ENCODE measurements around the gene MYBPC2.

MYBPC2 gene

DNA sequence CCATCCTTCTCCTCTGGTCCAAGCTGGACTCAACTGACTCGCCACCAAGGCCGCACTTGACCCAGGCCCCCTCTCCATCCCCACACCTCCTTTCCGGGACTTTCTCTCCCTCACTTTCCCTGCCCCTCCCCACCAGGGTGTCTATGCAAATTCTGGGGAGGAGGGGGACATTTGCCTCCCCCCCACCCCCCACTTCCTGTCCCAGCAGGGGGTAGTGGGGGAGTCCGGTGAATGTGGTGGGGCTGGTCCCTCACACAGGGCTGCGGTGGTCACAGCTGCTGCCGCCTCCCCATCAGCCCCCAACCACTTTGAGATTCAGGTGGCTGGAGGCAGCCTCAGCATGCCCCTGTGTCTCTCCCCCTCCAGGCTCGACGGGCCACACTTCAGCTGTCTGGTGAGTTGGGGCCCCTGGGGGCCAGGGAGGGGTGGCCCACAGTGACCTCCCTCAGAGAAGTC lies 13.1 kb upstream of the MYBPC2 start:
- H3K27ac ChIP-seq = no peak overlapping the region
- TF ChIP-seq ZFX (IDR thresholded peaks at IDR 0.05; ENCODE audit: borderline replicate concordance) = no peak
- TF ChIP-seq, protein P1, sequence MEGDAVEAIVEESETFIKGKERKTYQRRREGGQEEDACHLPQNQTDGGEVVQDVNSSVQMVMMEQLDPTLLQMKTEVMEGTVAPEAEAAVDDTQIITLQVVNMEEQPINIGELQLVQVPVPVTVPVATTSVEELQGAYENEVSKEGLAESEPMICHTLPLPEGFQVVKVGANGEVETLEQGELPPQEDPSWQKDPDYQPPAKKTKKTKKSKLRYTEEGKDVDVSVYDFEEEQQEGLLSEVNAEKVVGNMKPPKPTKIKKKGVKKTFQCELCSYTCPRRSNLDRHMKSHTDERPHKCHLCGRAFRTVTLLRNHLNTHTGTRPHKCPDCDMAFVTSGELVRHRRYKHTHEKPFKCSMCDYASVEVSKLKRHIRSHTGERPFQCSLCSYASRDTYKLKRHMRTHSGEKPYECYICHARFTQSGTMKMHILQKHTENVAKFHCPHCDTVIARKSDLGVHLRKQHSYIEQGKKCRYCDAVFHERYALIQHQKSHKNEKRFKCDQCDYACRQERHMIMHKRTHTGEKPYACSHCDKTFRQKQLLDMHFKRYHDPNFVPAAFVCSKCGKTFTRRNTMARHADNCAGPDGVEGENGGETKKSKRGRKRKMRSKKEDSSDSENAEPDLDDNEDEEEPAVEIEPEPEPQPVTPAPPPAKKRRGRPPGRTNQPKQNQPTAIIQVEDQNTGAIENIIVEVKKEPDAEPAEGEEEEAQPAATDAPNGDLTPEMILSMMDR (IDR thresholded peaks at IDR 0.05) = no peak

DNA sequence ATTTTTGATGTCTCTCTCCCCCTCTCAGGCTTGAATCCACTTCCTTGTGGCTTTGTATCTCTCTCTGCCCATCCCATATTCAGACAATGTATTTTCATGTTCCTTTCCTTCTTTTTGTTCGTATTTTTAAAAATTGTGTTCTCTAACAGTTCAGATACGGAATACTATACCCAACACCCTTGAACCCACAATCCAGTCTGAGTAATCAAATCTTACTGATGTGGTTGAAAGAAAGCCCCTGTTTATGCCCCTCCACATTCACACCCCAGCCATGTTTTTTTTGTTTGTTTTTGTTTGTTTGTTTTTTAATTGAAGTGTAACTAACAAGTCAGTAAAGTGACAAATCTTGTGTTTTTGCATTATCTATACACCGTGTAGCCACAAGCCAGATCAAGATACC lies 12.6 kb upstream of the MYBPC2 start:
- TF ChIP-seq ZFX (IDR thresholded peaks at IDR 0.05; ENCODE audit: borderline replicate concordance) = no peak
- TF ChIP-seq, protein P1 (IDR thresholded peaks at IDR 0.05) = no peak
- no peak overlapping the region for H3K27ac ChIP-seq

DNA sequence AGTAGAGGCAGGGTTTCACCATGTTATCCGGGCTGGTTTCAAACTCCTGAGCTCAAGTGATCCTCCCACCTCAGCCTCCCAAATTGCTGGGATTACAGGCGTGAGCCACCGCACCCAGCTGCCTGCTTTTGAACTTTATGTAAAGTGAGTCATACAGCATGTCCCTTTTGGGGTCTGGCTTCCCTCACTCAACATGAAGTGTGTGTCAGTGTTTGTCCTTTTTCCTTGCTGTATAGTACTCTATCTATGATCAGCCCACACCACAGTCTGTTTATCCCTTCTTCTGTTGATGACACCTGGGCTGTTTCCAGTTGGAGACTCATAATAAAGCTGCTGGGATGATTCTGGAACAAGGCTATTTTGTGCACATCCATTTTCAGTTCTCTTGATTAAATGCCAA lies 11.9 kb upstream of the MYBPC2 start:
- no peak overlapping the region for H3K27ac ChIP-seq
- TF ChIP-seq ZFX (IDR thresholded peaks at IDR 0.05; ENCODE audit: borderline replicate concordance) = no peak
- TF ChIP-seq, protein P1 (IDR thresholded peaks at IDR 0.05) = no peak

DNA sequence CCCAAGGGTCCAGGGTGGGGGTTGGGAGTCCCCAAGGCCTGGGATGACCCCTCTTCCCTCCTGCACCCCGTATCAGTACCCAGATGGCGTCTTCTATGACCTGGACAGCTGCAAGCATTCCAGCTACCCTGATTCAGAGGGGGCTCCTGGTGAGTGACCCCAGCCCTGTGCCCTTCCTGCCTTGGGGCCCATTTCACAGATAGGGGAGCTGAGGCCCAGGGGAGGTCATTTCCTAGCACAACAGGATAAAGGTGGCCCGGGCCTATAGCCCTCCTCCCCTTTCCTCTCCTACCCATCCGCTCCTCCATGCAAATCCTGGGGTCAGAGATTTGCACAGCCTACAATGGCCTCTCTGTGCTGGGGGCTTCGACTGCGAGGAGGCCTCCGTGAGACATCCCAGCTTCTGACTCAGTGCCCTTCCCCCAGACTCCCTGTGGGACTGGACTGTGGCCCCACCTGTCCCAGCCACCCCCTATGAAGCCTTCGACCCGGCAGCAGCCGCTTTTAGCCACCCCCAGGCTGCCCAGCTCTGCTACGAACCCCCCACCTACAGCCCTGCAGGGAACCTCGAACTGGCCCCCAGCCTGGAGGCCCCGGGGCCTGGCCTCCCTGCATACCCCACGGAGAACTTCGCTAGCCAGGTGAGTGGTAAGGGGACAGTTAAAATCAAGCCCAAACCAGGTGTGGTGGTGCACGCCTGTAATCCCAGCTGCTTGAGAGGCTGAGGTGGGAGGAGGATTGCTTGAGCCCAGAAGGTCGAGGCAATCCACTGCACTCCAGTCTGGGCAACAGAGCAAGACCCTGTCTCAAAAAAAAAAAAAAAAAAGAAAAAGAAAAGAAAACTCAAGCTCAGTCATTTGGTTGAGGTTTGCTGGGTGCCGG lies 10.1 kb upstream of the MYBPC2 start:
- H3K27ac ChIP-seq = no peak overlapping the region
- TF ChIP-seq ZFX (IDR thresholded peaks at IDR 0.05; ENCODE audit: borderline replicate concordance) = no peak
- TF ChIP-seq, protein P1 (IDR thresholded peaks at IDR 0.05) = no peak

DNA sequence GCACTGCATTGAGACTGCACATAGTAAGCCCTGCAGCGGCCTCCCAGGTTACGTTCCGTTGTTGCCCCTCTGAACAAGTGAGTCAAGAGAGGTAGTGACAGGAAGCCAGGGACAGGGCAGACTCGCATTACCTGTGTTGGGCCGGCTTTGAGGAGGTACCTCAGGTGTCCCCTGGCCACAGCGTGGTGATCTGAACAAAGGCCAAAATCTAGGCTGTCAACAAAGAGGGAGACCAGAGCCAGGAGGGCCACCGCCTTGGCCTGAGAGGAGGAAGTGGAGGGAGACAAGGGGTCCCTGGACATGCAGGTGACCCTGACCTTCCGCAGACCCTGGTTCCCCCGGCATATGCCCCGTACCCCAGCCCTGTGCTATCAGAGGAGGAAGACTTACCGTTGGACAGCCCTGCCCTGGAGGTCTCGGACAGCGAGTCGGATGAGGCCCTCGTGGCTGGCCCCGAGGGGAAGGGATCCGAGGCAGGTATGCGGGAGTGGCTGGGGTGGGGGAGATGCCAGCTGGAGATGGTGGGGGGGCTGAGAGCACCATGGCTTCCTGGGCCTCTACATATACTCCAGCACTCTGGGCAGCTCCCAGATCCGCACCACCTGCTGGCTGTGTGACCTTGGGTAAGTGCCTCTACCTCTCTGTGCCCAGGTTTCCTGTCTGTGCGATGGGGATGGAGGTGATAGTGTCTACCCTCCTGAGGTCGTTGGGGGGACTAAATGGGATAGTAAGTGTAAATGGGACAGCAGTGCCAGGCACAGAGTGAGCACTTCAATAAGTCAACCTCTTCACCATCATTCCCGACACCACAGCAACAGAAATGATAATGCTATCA lies 9.2 kb upstream of the MYBPC2 start:
- no peak overlapping the region for H3K27ac ChIP-seq
- TF ChIP-seq ZFX (IDR thresholded peaks at IDR 0.05; ENCODE audit: borderline replicate concordance) = no peak
- TF ChIP-seq, protein P1 (IDR thresholded peaks at IDR 0.05) = no peak

DNA sequence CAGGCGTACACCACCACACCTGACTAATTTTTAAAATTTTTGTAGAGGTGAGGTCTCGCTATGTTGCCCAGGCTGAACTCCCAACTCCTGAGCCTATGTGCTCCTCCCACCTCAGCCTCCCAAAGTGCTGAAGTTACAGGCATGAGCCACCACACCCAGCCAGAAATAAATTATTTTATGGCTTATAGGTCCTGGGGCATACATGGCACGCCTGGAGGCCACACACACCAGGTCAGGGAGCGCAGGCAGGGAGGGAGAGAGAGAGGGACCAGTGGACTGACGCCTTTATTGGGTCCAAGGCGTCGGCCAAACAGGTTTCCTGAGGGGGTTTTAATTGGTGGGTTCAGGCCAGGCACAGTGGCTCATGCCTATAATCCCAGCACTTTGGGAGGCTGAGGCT lies 7.1 kb upstream of the MYBPC2 start:
- TF ChIP-seq, protein P1 (IDR thresholded peaks at IDR 0.05) = no peak
- no peak for TF ChIP-seq ZFX (IDR thresholded peaks at IDR 0.05; ENCODE audit: borderline replicate concordance)

More for the DNA sequence above, 7.1 kb upstream of the MYBPC2 start:
- no peak overlapping the region for H3K27ac ChIP-seq

Measured in 22Rv1 (cell line).